ENCODE data around the gene PPP4R2. TPM values are rescaled to one million over a fixed set of nuclear protein-coding genes. Genes with fewer than 3 reads are reported as not detected.

PPP4R2 gene
- 63.1 and 86.5 TPM in 2 replicates for total RNA-seq

GRCh38 chr3:72996473-72997333, at the start of gene PPP4R2:
Gene PPP4R2 (plus strand): TSS chr3:72996811. CDS start chr3:72997038, 227 bp downstream.

GRCh38 chr3:73061416-73061815, 64.8 kb downstream of the PPP4R2 start, which contains the start of gene EBLN2:
Gene EBLN2 (plus strand): TSS chr3:73061659. CDS start chr3:73062082, 423 bp downstream.

Other genes starting within 250 kb of the PPP4R2 start
- 14.5 and 21.7 TPM in 2 replicates for gene SHQ1, start 148.4 kb upstream of the PPP4R2 start, total RNA-seq
- gene GXYLT2, start 108.8 kb upstream of the PPP4R2 start, total RNA-seq, result 0.09 and 0.11 TPM in 2 replicates
- 3.6 and 4.7 TPM in 2 replicates for gene EBLN2, start 64.8 kb downstream of the PPP4R2 start, total RNA-seq

All from dermis lymphatic vessel endothelial cell (primary cell).